ENCODE data around the gene VWCE.

DNA sequence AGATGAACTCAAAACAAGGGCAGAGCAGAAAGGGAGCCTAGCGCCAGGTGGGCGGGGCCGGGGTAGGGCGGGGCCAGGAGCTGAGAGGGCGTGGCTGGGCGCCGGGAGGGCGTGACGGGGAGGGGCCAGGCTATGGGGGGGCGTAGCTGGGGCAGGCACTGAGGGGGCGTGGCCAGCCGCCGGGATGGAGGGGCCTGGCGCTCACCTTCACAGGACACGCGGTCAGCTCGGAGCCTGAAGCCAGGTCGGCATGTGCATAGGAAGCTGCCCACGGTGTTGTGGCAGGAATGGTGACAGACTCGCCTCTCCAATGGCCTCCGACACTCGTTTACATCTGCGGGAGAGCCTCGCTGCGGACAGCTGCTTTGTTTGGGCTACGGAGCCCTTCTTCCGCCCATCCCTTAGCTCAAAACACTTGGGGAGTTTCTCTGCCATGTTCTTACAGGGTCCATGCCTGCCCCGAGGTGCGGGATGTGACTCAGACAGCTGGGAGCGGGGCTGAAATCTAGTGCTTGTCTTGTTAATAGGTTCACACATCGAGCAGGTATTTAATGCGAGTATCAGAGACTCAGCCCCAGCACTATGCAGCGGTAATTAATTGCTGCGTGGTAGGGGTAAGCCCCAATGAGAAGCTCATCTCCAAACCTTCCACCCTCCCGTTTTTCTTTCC lies 13.4 kb downstream of the VWCE start:
- TF ChIP-seq TAF1 (IDR thresholded peaks at IDR 0.05; ENCODE audit: borderline replicate concordance, low read depth, low read length) = no peak
- no peak for TF ChIP-seq POLR2A (IDR thresholded peaks at IDR 0.05; ENCODE audit: low read depth, low read length)
- TF ChIP-seq POLR2AphosphoS5 (IDR thresholded peaks at IDR 0.05; ENCODE audit: low read depth, low read length) = no peak
